NCI-H510A treated with DMSO at 0.1 percent for 48 hours (cell line): ENCODE results near the gene MBOAT7.
"Not testable (repeated sequence)": the region's sequence is repeated elsewhere in the genome, so short reads cannot be mapped to it uniquely, and the experiment has no call there.

Experiments
- DNase-seq: peaks from one replicate; lab custom pipeline; 2025; lab: John Stamatoyannopoulos, UW

Gene MBOAT7

GRCh38 chr19:54189145-54189734, at the start of gene MBOAT7:
TSS of gene MBOAT7 (minus strand) at chr19:54189580. CDS start at chr19:54188508, 1,072 bp downstream.
- DNase-seq, result peak; percentile 84

GRCh38 chr19:54233941-54234340, 44.6 kb upstream of the MBOAT7 start:
- no peak for DNase-seq

- DNase-seq, result peak; percentile 76
Measured at GRCh38 chr19:54231077-54231931, 41.9 kb upstream of the MBOAT7 start.

- no peak for DNase-seq
Measured at GRCh38 chr19:54230031-54230430, 40.7 kb upstream of the MBOAT7 start.

GRCh38 chr19:54229146-54229545, 39.8 kb upstream of the MBOAT7 start:
- no peak for DNase-seq

GRCh38 chr19:54224619-54225018, 35.2 kb upstream of the MBOAT7 start:
- not testable (repeated sequence) for DNase-seq

- not testable (repeated sequence) for DNase-seq
Measured at GRCh38 chr19:54223937-54224281, 34.5 kb upstream of the MBOAT7 start.

GRCh38 chr19:54223277-54223936, 34.0 kb upstream of the MBOAT7 start:
- not testable (repeated sequence) for DNase-seq

GRCh38 chr19:54222474-54223276, 33.3 kb upstream of the MBOAT7 start, which contains the start of gene LILRB3:
TSS of gene LILRB3 (minus strand) at chr19:54223007. CDS start at chr19:54222976, 31 bp downstream.
- DNase-seq, result not testable (repeated sequence)

- not testable (repeated sequence) for DNase-seq
Measured at GRCh38 chr19:54221947-54222346, 32.6 kb upstream of the MBOAT7 start.

GRCh38 chr19:54219702-54220101, 30.3 kb upstream of the MBOAT7 start:
- DNase-seq, result not testable (repeated sequence)

GRCh38 chr19:54218960-54219661, 29.7 kb upstream of the MBOAT7 start:
- DNase-seq, result no peak

- DNase-seq, result no peak
Measured at GRCh38 chr19:54218259-54218658, 28.9 kb upstream of the MBOAT7 start.

- not testable (repeated sequence) for DNase-seq
Measured at GRCh38 chr19:54217517-54218247, 28.3 kb upstream of the MBOAT7 start.

- DNase-seq, result no peak
Measured at GRCh38 chr19:54216869-54217268, 27.5 kb upstream of the MBOAT7 start.

GRCh38 chr19:54214734-54215133, 25.4 kb upstream of the MBOAT7 start:
- not testable (repeated sequence) for DNase-seq

GRCh38 chr19:54214217-54214616, 24.8 kb upstream of the MBOAT7 start:
- not testable (repeated sequence) for DNase-seq

- no peak for DNase-seq
Measured at GRCh38 chr19:54211235-54211634, 21.9 kb upstream of the MBOAT7 start.

- DNase-seq, result peak; percentile 89
Measured at GRCh38 chr19:54209811-54210494, 20.6 kb upstream of the MBOAT7 start.
